HG03097 (cell line): Measurements from ENCODE around the gene KAT2B.

Experiments
- ATAC-seq: cut with Tn5 transposase; IDR thresholded peaks from one replicate; pipeline ENCODE4 v1.9.1; 2021; ENCODE audit not compliant: unreplicated experiment, low FRiP score

KAT2B gene

DNA sequence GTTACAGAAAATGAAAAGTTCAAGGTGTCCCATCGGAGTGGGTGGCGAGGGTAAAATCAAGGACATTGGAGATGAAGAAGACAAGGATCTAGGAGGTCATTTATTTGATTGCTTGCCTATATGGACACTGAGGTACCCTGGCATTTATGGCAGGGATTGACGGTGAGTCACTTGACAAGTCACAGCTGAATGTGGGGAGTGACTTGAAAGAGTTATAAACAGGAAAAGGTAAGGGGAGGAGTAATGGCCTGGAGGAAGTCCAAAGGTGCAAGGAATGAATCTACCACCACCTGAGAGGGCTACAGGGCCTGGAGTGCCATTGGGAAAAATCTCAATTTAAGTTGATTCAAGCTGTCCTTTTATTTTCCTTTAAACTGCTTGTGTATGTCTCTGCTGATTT, 157.5 kb downstream of the KAT2B start:
- no peak for ATAC-seq

DNA sequence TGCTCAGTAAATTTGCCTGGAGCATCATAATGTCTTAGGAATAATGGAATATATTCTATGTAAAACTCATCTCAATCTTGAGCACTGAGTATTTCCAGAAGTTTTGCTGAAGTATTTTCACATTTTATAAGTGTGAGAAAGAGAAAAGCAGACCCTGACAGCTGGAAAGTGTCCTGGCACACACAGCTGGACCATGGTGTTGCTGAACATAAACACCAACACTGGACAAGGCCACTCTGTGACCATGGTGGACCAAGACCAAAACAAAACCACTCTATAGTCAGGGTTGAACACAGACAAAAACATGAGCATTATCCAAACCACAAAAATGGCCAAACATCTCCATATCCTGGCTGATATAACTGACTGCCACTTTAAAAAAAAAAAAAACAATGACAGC, 160.9 kb downstream of the KAT2B start:
- no peak for ATAC-seq
